Skeletal muscle satellite cell (primary cell): ENCODE measurements around the gene PHACTR3.

Experiments
- H3K27me3 ChIP-seq: 2 replicates; pipeline ENCODE4 v1.7.0; 2013; ENCODE audit warnings: low read length; ENCODE audit not compliant: control insufficient read depth, insufficient read depth
- H3K36me3 ChIP-seq: 2 replicates; pipeline ENCODE4 v1.7.0; 2013; ENCODE audit warnings: mild to moderate bottlenecking, control low read depth, low read length; ENCODE audit not compliant: insufficient read depth
- H3K4me1 ChIP-seq: 2 replicates; pipeline ENCODE4 v1.7.0; 2013; ENCODE audit warnings: low read length; ENCODE audit not compliant: control insufficient read depth, insufficient read depth
- H3K4me2 ChIP-seq: 2 replicates; pipeline ENCODE4 v1.7.0; 2013; ENCODE audit warnings: mild to moderate bottlenecking, low read length
- H3K4me3 ChIP-seq: 2 replicates; pipeline ENCODE4 v1.7.0; 2013; ENCODE audit warnings: low read length
- H3K9ac ChIP-seq: 2 replicates; pipeline ENCODE4 v1.7.0; 2013; ENCODE audit warnings: mild to moderate bottlenecking, low read depth, low read length, moderate library complexity
- H3K9me3 ChIP-seq: replicated peaks from 2 replicates; pipeline ENCODE4 v1.7.0; 2013; ENCODE audit warnings: mild to moderate bottlenecking, control low read depth, low read length

The PHACTR3 gene

GRCh38 chr20:59576216-59576953, 28.0 kb upstream of the PHACTR3 start:
- Histone ChIP-seq H3K9me3 (no peaks in the 10 kb centered on the region), H3K4me1 (peaks cover 4% of the 10 kb centered on the region), H3K4me2 (no peak overlapping the region), H3K9ac (no peak overlapping the region), H3K4me3 (no peak overlapping the region), H3K27me3 (peaks cover 17% of the 10 kb centered on the region), H3K36me3 (no peaks in the 10 kb centered on the region)

GRCh38 chr20:59577037-59577808, 27.1 kb upstream of the PHACTR3 start:
- Histone ChIP-seq H3K9me3 (no peaks in the 10 kb centered on the region), H3K4me1 (no peaks in the 10 kb centered on the region), H3K9ac (no peak overlapping the region), H3K27me3 (peaks cover 17% of the 10 kb centered on the region), H3K4me3 (no peak overlapping the region), H3K36me3 (no peaks in the 10 kb centered on the region), H3K4me2 (no peak overlapping the region)

DNA sequence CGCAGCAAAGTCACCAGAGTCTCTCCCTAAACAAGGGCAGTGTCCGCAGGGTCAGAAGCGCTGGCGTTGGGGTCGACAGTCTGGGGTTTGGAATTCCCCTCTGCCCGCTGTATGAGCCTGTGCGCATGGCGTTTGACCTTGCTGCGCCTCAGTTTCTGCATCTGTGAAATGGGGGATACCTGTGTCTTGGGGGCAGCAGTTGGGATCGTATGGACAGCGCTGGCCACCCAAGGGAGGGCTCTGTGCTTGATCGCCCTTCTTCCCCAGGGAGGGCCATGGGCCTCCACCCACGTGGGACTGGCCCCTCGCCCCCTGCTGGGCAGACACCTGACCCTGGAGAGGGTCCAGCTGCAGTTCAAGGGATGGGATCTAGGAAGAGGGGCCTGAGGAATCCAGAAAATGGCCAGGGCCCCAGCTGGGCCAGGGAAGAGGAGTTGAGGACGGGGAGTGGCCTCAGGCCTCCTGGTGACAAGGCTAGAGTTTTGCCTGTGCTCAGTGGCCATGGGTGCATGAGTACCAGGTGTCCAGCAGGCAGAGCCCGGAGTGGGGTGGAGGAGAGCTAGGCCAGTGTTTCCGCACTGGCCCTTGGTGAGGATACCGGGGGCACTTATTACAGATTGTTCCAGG, 26.4 kb upstream of the PHACTR3 start:
- peaks cover 17% of the 10 kb centered on the region for H3K27me3 ChIP-seq
- H3K4me1 ChIP-seq = no peaks in the 10 kb centered on the region

DNA sequence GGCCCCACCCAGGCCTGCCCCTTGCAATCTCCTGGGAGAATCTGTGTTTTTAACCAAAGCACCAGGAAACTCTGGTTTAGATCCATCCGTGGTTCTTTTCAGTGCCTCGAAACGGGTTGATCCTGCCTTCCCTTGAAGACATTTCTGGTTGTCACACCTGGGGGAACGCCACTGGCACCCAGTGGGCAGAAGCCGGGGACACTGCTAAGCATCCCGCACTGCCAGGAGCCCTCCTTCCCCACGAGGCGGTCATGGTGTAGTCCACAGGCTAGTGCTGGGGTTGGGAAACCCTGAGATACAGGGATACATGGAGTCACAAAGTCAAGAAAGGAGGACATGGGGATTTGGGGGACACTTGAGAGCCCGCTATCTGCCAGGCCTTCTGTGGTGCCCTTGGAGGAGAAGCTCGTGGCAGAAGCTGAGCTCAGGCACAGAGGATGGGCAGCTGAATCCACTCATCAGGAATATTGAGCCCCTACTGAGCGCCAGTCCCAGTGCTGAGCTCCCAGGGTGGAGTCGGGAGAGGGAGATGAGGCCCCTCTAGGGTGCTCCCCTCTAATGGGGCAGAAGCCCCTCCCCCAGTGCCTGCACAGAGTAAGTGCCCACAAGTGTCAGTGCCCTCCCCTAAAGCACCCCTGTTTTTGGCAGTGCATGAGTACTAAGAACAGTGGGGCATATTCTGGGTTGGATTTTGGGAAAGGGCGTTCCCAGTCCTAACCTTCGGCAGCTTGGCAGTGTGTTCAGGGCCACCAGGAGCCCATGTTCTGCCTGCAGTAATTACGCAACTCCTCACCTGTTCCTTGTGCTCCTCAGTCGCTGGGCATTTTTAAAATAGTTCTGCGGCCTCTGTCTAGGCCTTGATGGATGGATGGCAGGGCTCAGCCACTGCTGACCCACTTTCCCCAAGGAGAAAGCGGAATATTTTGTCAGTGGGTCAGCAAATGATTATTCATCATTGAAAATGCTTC, 25.6 kb upstream of the PHACTR3 start:
- Histone ChIP-seq H3K9me3 (no peaks in the 10 kb centered on the region), H3K36me3 (no peaks in the 10 kb centered on the region), H3K4me1 (no peaks in the 10 kb centered on the region), H3K4me2 (no peak overlapping the region), H3K4me3 (no peak overlapping the region), H3K9ac (no peak overlapping the region), H3K27me3 (peaks cover 17% of the 10 kb centered on the region)

More for the DNA sequence above, 26.4 kb upstream of the PHACTR3 start:
- Histone ChIP-seq H3K9ac (no peak overlapping the region), H3K4me2 (no peak overlapping the region), H3K36me3 (no peaks in the 10 kb centered on the region), H3K9me3 (no peaks in the 10 kb centered on the region), H3K4me3 (no peak overlapping the region)

DNA sequence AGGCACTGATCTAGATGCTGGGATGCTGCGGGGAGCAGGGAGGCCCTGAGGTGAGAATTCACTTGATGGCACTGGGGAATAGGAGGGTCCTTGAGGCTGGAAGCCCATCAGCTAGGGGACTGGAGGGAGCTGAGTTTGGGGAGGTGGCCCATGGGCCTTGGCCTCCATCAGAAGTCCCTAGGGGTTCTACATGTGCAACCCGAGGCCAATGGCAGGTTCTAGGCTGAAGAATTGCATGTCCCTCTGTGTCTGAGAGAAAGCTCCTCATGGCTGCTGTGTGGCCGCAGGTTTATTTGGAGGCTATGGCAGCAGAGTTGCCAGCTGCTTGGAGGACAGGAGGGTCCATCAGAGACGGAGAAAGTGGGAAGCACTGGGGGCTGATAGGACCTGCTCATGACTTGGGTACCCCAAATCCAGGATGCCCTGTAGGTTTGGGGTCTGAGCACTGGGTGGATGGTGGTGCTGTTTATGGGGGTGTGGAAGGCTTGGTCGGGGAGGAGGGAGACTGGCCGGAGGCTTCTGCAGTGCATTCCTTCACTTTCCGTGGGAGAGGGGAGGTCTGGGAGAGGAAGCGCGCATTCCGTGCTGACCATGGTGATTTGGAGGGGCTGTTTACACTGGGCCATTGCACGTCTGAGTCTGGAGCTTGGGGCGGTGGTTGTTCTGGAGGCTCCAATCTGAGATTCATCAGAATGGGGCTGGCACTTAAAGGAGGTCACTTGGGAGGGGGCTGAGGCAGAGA, 24.8 kb upstream of the PHACTR3 start:
- Histone ChIP-seq H3K27me3 (peaks cover 17% of the 10 kb centered on the region), H3K36me3 (no peaks in the 10 kb centered on the region), H3K4me3 (no peak overlapping the region), H3K4me1 (no peaks in the 10 kb centered on the region), H3K9ac (no peak overlapping the region), H3K9me3 (no peaks in the 10 kb centered on the region), H3K4me2 (no peak overlapping the region)

- Histone ChIP-seq H3K9me3 (no peaks in the 10 kb centered on the region), H3K9ac (no peak overlapping the region), H3K4me2 (no peak overlapping the region), H3K36me3 (no peaks in the 10 kb centered on the region), H3K27me3 (peaks cover 17% of the 10 kb centered on the region), H3K4me3 (no peak overlapping the region), H3K4me1 (no peaks in the 10 kb centered on the region)
Observed at GRCh38 chr20:59580146-59580946, 24.0 kb upstream of the PHACTR3 start.

GRCh38 chr20:59580991-59581401, 23.3 kb upstream of the PHACTR3 start:
- Histone ChIP-seq H3K9ac (no peak overlapping the region), H3K9me3 (no peaks in the 10 kb centered on the region), H3K36me3 (no peaks in the 10 kb centered on the region), H3K27me3 (peaks cover 13% of the 10 kb centered on the region), H3K4me1 (no peaks in the 10 kb centered on the region), H3K4me3 (no peak overlapping the region), H3K4me2 (no peak overlapping the region)

- H3K36me3 ChIP-seq = no peaks in the 10 kb centered on the region
- no peak overlapping the region for H3K9ac ChIP-seq
- H3K4me1 ChIP-seq = no peaks in the 10 kb centered on the region
- no peak overlapping the region for H3K4me2 ChIP-seq
- no peak overlapping the region for H3K4me3 ChIP-seq
- peaks cover 3% of the 10 kb centered on the region for H3K27me3 ChIP-seq
- H3K9me3 ChIP-seq = no peaks in the 10 kb centered on the region
Observed at GRCh38 chr20:59581993-59582679, 22.2 kb upstream of the PHACTR3 start.

GRCh38 chr20:59583428-59584277, 20.7 kb upstream of the PHACTR3 start:
- no peak overlapping the region for H3K9ac ChIP-seq
- H3K4me3 ChIP-seq = no peak overlapping the region
- no peaks in the 10 kb centered on the region for H3K9me3 ChIP-seq
- H3K4me1 ChIP-seq = no peaks in the 10 kb centered on the region
- no peak overlapping the region for H3K4me2 ChIP-seq
- H3K36me3 ChIP-seq = no peaks in the 10 kb centered on the region
- H3K27me3 ChIP-seq = no peaks in the 10 kb centered on the region
